Endothelial cell of umbilical vein (primary cell): Measurements from ENCODE around the gene DUT.

ENCODE experiments used
- EZH2 ChIP-seq: IDR thresholded peaks from 2 replicates; pipeline ENCODE4 v1.6.1; 2012; ENCODE audit warnings: borderline replicate concordance, low read depth, mild to moderate bottlenecking, moderate library complexity, low read length, inconsistent platforms; ENCODE audit not compliant: severe bottlenecking
- FOS ChIP-seq: IDR thresholded peaks from 2 replicates; pipeline ENCODE4 v1.6.1; 2011; ENCODE audit warnings: mild to moderate bottlenecking, low read length, moderate library complexity, borderline replicate concordance; ENCODE audit not compliant: insufficient read depth
- POLR2A ChIP-seq: IDR thresholded peaks from 2 replicates; pipeline ENCODE4 v1.6.1; 2012; ENCODE audit warnings: low read depth, mild to moderate bottlenecking, control low read depth, low read length
- POLR2AphosphoS5 ChIP-seq: IDR thresholded peaks from 2 replicates; pipeline ENCODE4 v1.6.1; 2012; ENCODE audit warnings: low read depth, mild to moderate bottlenecking, control low read depth, low read length, moderate library complexity; ENCODE audit not compliant: insufficient read depth
- TF ChIP-seq, protein P1 (sequence below), 2 donors: IDR thresholded peaks; 1 replicate in 1 of 2; 2 replicates in 1 of 2; pipeline ENCODE4 v1.5.1; 2011; ENCODE audit warnings: low read length in 2 of 2, mild to moderate bottlenecking in 2 of 2, moderate library complexity in 2 of 2, control low read depth in 1 of 2, inconsistent platforms in 1 of 2, low read depth in 1 of 2; ENCODE audit not compliant: insufficient read depth in 1 of 2; ENCODE audit errors: extremely low read depth in 1 of 2
- TF ChIP-seq, protein P2 (sequence below): IDR thresholded peaks from 2 replicates; pipeline ENCODE4 v1.6.1; 2011; ENCODE audit not compliant: insufficient read depth, insufficient read length

DNA sequence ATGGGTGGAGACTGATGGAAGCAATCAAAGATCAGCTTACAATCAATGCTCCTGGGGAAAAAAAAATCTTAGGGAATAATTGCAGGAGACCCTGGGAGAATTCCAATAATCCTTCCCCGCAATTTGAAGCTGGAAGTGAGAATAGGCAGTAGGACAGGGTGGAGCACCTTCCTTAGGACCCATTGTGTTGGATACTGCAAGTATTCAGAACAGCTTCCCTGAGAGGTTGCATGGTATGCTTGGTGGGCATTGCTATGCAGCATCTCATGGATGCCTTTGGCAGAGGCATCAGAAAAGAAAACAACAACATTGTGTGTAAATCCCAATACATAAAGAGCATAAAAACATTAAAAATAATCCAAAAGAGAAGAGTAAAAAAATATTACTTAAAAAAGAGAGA, 24.6 kb upstream of the DUT start:
- TF ChIP-seq, protein P1, sequence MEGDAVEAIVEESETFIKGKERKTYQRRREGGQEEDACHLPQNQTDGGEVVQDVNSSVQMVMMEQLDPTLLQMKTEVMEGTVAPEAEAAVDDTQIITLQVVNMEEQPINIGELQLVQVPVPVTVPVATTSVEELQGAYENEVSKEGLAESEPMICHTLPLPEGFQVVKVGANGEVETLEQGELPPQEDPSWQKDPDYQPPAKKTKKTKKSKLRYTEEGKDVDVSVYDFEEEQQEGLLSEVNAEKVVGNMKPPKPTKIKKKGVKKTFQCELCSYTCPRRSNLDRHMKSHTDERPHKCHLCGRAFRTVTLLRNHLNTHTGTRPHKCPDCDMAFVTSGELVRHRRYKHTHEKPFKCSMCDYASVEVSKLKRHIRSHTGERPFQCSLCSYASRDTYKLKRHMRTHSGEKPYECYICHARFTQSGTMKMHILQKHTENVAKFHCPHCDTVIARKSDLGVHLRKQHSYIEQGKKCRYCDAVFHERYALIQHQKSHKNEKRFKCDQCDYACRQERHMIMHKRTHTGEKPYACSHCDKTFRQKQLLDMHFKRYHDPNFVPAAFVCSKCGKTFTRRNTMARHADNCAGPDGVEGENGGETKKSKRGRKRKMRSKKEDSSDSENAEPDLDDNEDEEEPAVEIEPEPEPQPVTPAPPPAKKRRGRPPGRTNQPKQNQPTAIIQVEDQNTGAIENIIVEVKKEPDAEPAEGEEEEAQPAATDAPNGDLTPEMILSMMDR (IDR thresholded peaks at IDR 0.05; ENCODE audit: extremely low read depth in 1 of 2, insufficient read depth in 1 of 2, low read depth in 1 of 2, low read length in 2 of 2): no peak
- no peak for TF ChIP-seq POLR2A
- TF ChIP-seq, protein P2, sequence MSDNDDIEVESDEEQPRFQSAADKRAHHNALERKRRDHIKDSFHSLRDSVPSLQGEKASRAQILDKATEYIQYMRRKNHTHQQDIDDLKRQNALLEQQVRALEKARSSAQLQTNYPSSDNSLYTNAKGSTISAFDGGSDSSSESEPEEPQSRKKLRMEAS: no peak
- no peak for TF ChIP-seq POLR2AphosphoS5
- TF ChIP-seq EZH2: no peak
- no peak for TF ChIP-seq FOS
